ENCODE results near the gene ZFR2. TPM values are rescaled to one million over a fixed set of nuclear protein-coding genes. Genes with fewer than 3 reads are reported as not detected.
"Not testable (repeated sequence)": the region's sequence is repeated elsewhere in the genome, so short reads cannot be mapped to it uniquely, and the experiment has no call there.

The ZFR2 gene
- total and polyA plus RNA-seq, 4 donors, result not detected

GRCh38 chr19:3817761-3818160, 51.1 kb downstream of the ZFR2 start:
- H3K36me3 ChIP-seq (ENCODE audit: control insufficient read depth in 1 of 2, insufficient read depth in 2 of 2, low read length in 1 of 2), result no peaks in the 10 kb centered on the region
- intact Hi-C loops (cut with DNase I), result no loop called here
- DNase-seq (no peak), ATAC-seq (ENCODE audit: low FRiP score) (no peak)
- H3K4me1 ChIP-seq (ENCODE audit: control insufficient read depth in 1 of 2, insufficient read depth in 2 of 2, low read length in 2 of 2), result no peaks in the 10 kb centered on the region
- no peaks in the 10 kb centered on the region for H3K27me3 ChIP-seq (ENCODE audit: control insufficient read depth in 1 of 2, insufficient read depth in 2 of 2, low read length in 1 of 2)
- no peak overlapping the region for H3K4me3 ChIP-seq (ENCODE audit: low read length in 2 of 2)
- 85 to 94% methylated on average over 8 of the region's 8 CpGs for WGBS, 2 donors
- H3K27ac ChIP-seq (ENCODE audit: low read depth in 1 of 2, low read length in 2 of 2), result no peak overlapping the region
- H3K9me3 ChIP-seq (ENCODE audit: control insufficient read depth, low read length), result no peaks in the 10 kb centered on the region

DNA sequence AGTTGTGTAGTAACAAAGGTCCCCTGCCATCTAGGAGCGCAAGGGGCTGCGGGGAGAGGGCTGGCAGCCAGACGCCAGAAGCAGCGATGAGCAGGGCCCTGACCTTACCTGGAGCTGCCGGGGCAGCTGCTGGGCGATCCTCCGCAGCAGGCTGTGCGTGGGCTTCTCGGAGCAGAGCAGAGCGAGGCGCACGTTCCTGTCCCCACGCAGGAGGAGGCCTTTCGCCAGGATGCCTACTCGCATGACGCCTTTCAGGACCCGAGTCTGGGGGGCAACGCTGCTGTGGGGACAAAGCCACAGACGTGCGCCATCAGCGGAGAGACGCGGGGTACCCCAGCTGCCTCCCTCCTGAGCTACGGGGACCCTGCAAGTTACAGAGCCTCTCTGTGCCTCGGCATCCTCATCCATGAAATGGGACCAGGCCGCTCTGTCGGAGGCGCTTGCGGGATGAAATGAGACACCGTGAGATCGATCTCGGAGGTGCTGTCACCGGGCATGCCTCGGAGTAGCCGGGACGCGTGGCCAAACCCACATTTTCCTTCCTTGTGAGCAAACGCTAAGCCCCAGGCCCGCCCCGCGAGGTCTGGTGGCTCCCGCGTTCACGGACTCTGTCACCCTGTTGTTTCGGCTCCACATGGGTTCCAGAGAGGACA, 52.1 kb downstream of the ZFR2 start:
- Histone ChIP-seq H3K9me3 (ENCODE audit: control insufficient read depth, low read length) (no peaks in the 10 kb centered on the region), H3K4me3 (ENCODE audit: low read length in 2 of 2) (no peak overlapping the region), H3K4me1 (ENCODE audit: control insufficient read depth in 1 of 2, insufficient read depth in 2 of 2, low read length in 2 of 2) (no peaks in the 10 kb centered on the region), H3K36me3 (ENCODE audit: control insufficient read depth in 1 of 2, insufficient read depth in 2 of 2, low read length in 1 of 2) (no peaks in the 10 kb centered on the region), H3K27ac (ENCODE audit: low read depth in 1 of 2, low read length in 2 of 2) (no peak overlapping the region), H3K27me3 (ENCODE audit: control insufficient read depth in 1 of 2, insufficient read depth in 2 of 2, low read length in 1 of 2) (no peaks in the 10 kb centered on the region)
- ATAC-seq (ENCODE audit: low FRiP score), result no peak
- 90 to 91% methylated on average over 45 of the region's 45 CpGs for WGBS, 2 donors
- no peak for DNase-seq
- intact Hi-C loops (cut with DNase I), result no loop called here

DNA sequence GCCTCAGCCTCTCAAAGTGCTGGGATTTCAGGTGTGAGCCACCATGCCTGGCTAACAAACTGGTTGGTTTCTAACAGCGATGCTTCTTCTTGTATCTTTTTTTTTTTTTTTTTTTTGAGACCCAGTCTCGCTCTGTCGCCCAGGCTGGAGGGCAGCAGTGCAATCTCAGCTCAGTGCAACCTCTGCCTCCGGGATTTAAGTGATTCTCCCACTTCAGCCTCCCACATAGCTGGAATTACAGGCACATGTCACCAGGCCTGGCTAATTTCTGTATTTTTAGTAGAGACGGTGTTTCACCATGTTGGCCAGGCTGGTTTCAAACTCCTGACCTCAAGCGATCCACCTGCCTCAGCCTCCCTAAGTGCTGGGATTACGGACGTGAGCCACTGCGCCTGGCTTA, 52.7 kb downstream of the ZFR2 start:
- WGBS, 2 donors, result 90 to 91% methylated on average over 9 of the region's 9 CpGs

GRCh38 chr19:3814648-3815047, 54.2 kb downstream of the ZFR2 start:
- Histone ChIP-seq H3K4me1 (ENCODE audit: control insufficient read depth in 1 of 2, insufficient read depth in 2 of 2, low read length in 2 of 2) (no peaks in the 10 kb centered on the region), H3K36me3 (ENCODE audit: control insufficient read depth in 1 of 2, insufficient read depth in 2 of 2, low read length in 1 of 2) (no peaks in the 10 kb centered on the region), H3K27ac (ENCODE audit: low read depth in 1 of 2, low read length in 2 of 2) (no peak overlapping the region), H3K27me3 (ENCODE audit: control insufficient read depth in 1 of 2, insufficient read depth in 2 of 2, low read length in 1 of 2) (no peaks in the 10 kb centered on the region), H3K4me3 (ENCODE audit: low read length in 2 of 2) (no peak overlapping the region), H3K9me3 (ENCODE audit: control insufficient read depth, low read length) (no peaks in the 10 kb centered on the region)
- no peak for DNase-seq
- ATAC-seq (ENCODE audit: low FRiP score), result no peak
- WGBS, 2 donors, result 89 to 91% methylated on average over 4 of the region's 4 CpGs
- intact Hi-C loops (cut with DNase I), result no loop called here

More for the DNA sequence above, 52.7 kb downstream of the ZFR2 start:
- ATAC-seq (ENCODE audit: low FRiP score); H3K27me3 ChIP-seq (ENCODE audit: control insufficient read depth in 1 of 2, insufficient read depth in 2 of 2, low read length in 1 of 2); H3K9me3 ChIP-seq (ENCODE audit: control insufficient read depth, low read length); H3K4me3 ChIP-seq (ENCODE audit: low read length in 2 of 2); intact Hi-C loops (cut with DNase I); H3K36me3 ChIP-seq (ENCODE audit: control insufficient read depth in 1 of 2, insufficient read depth in 2 of 2, low read length in 1 of 2); DNase-seq; H3K27ac ChIP-seq (ENCODE audit: low read depth in 1 of 2, low read length in 2 of 2); H3K4me1 ChIP-seq (ENCODE audit: control insufficient read depth in 1 of 2, insufficient read depth in 2 of 2, low read length in 2 of 2): not testable (repeated sequence)

GRCh38 chr19:3813473-3814392, 55.1 kb downstream of the ZFR2 start:
- DNase-seq (no peak), ATAC-seq (ENCODE audit: low FRiP score) (no peak)
- Histone ChIP-seq H3K27ac (ENCODE audit: low read depth in 1 of 2, low read length in 2 of 2) (no peak overlapping the region), H3K9me3 (ENCODE audit: control insufficient read depth, low read length) (no peaks in the 10 kb centered on the region), H3K27me3 (ENCODE audit: control insufficient read depth in 1 of 2, insufficient read depth in 2 of 2, low read length in 1 of 2) (no peaks in the 10 kb centered on the region), H3K4me1 (ENCODE audit: control insufficient read depth in 1 of 2, insufficient read depth in 2 of 2, low read length in 2 of 2) (no peaks in the 10 kb centered on the region), H3K4me3 (ENCODE audit: low read length in 2 of 2) (no peak overlapping the region), H3K36me3 (ENCODE audit: control insufficient read depth in 1 of 2, insufficient read depth in 2 of 2, low read length in 1 of 2) (no peaks in the 10 kb centered on the region)
- 47 to 52% methylated on average over 22 of the region's 22 CpGs for WGBS, 2 donors
- intact Hi-C loops (cut with DNase I), result no loop called here

GRCh38 chr19:3810708-3811355, 58.0 kb downstream of the ZFR2 start:
- DNase-seq (no peak), ATAC-seq (ENCODE audit: low FRiP score) (no peak)

GRCh38 chr19:3809881-3810707, 58.7 kb downstream of the ZFR2 start:
- ATAC-seq (ENCODE audit: low FRiP score), result no peak
- no peaks in the 10 kb centered on the region for H3K9me3 ChIP-seq (ENCODE audit: control insufficient read depth, low read length)
- intact Hi-C loops (cut with DNase I), result no loop called here
- no peaks in the 10 kb centered on the region for H3K36me3 ChIP-seq (ENCODE audit: control insufficient read depth in 1 of 2, insufficient read depth in 2 of 2, low read length in 1 of 2)
- no peak overlapping the region for H3K27ac ChIP-seq (ENCODE audit: low read depth in 1 of 2, low read length in 2 of 2)
- no peak overlapping the region for H3K4me3 ChIP-seq (ENCODE audit: low read length in 2 of 2)
- no peak for DNase-seq
- 62 to 70% methylated on average over 26 of the region's 26 CpGs for WGBS, 2 donors
- no peaks in the 10 kb centered on the region for H3K4me1 ChIP-seq (ENCODE audit: control insufficient read depth in 1 of 2, insufficient read depth in 2 of 2, low read length in 2 of 2)
- H3K27me3 ChIP-seq (ENCODE audit: control insufficient read depth in 1 of 2, insufficient read depth in 2 of 2, low read length in 1 of 2), result no peaks in the 10 kb centered on the region

More at GRCh38 chr19:3810708-3811355, 58.0 kb downstream of the ZFR2 start:
- Histone ChIP-seq H3K36me3 (ENCODE audit: control insufficient read depth in 1 of 2, insufficient read depth in 2 of 2, low read length in 1 of 2) (no peaks in the 10 kb centered on the region), H3K4me3 (ENCODE audit: low read length in 2 of 2) (no peak overlapping the region), H3K9me3 (ENCODE audit: control insufficient read depth, low read length) (no peaks in the 10 kb centered on the region), H3K27me3 (ENCODE audit: control insufficient read depth in 1 of 2, insufficient read depth in 2 of 2, low read length in 1 of 2) (no peaks in the 10 kb centered on the region), H3K27ac (ENCODE audit: low read depth in 1 of 2, low read length in 2 of 2) (no peak overlapping the region), H3K4me1 (ENCODE audit: control insufficient read depth in 1 of 2, insufficient read depth in 2 of 2, low read length in 2 of 2) (no peaks in the 10 kb centered on the region)
- intact Hi-C loops (cut with DNase I), result no loop called here
- WGBS, 2 donors, result 79 to 81% methylated on average over 38 of the region's 38 CpGs

GRCh38 chr19:3808420-3809143, 60.3 kb downstream of the ZFR2 start:
- ATAC-seq (ENCODE audit: low FRiP score) (no peak), DNase-seq (no peak)
- no peak overlapping the region for H3K27ac ChIP-seq (ENCODE audit: low read depth in 1 of 2, low read length in 2 of 2)
- no peak overlapping the region for H3K4me3 ChIP-seq (ENCODE audit: low read length in 2 of 2)
- no peaks in the 10 kb centered on the region for H3K36me3 ChIP-seq (ENCODE audit: control insufficient read depth in 1 of 2, insufficient read depth in 2 of 2, low read length in 1 of 2)
- no peaks in the 10 kb centered on the region for H3K9me3 ChIP-seq (ENCODE audit: control insufficient read depth, low read length)
- H3K27me3 ChIP-seq (ENCODE audit: control insufficient read depth in 1 of 2, insufficient read depth in 2 of 2, low read length in 1 of 2), result no peaks in the 10 kb centered on the region
- intact Hi-C loops (cut with DNase I), result no loop called here
- no peaks in the 10 kb centered on the region for H3K4me1 ChIP-seq (ENCODE audit: control insufficient read depth in 1 of 2, insufficient read depth in 2 of 2, low read length in 2 of 2)
- 84% methylated on average over 31 to 33 of the region's 33 CpGs for WGBS, 2 donors

All from aorta (tissue), 5 donors.